HFFc6 (cell line): ENCODE results near the gene SOX5. TPM values are rescaled to one million over a fixed set of nuclear protein-coding genes. Genes with fewer than 3 reads are reported as not detected.
"Not testable (repeated sequence)": the region's sequence is repeated elsewhere in the genome, so short reads cannot be mapped to it uniquely, and the experiment has no call there.

Experiments
- DNase-seq: peaks from one replicate; pipeline ENCODE4 v3.0.0-alpha.2; 2018
- H3K27ac Mint-ChIP-seq: 2 replicates; pipeline ENCODE4 v1.8.0; 2020; ENCODE audit warnings: mild to moderate bottlenecking, mixed read lengths
- H3K27me3 Mint-ChIP-seq: 2 replicates; pipeline ENCODE4 v1.8.0; 2021; ENCODE audit warnings: mild to moderate bottlenecking, moderate library complexity, mixed read lengths; ENCODE audit not compliant: insufficient read depth
- H3K36me3 Mint-ChIP-seq: 2 replicates; pipeline ENCODE4 v1.8.0; 2021; ENCODE audit warnings: low read depth, mixed read lengths
- H3K4me1 Mint-ChIP-seq: 2 replicates; pipeline ENCODE4 v1.8.0; 2020; ENCODE audit warnings: low read depth, mixed read lengths
- H3K4me3 Mint-ChIP-seq: 2 replicates; pipeline ENCODE4 v1.8.0; 2020; ENCODE audit warnings: mild to moderate bottlenecking, moderate library complexity, mixed read lengths
- H3K9me3 Mint-ChIP-seq: 2 replicates; pipeline ENCODE4 v1.8.0; 2020; ENCODE audit warnings: mild to moderate bottlenecking, mixed read lengths
- total RNA-seq, 6 experiments: library from RNA; stranded (reverse); fragmentation: NEBNext Ultra II Directional; extraction: Animal tissue kit (Norgen Biotek cat#: 25700); gene quantifications; 2 replicates in 1 of 6; 3 replicates in 5 of 6; pipeline ENCODE4 v1.2.3, GENCODE V29; 2021
- TF ChIP-seq, protein P1 (sequence below): fragments of 200-600 bp; sonication (generic); IDR thresholded peaks from 2 replicates; pipeline ENCODE4 v1.5.0; 2021; ENCODE audit warnings: antibody characterized with exemption, mild to moderate bottlenecking

The SOX5 gene
- total RNA-seq, 6 experiments from 2014 or later: not detected

DNA sequence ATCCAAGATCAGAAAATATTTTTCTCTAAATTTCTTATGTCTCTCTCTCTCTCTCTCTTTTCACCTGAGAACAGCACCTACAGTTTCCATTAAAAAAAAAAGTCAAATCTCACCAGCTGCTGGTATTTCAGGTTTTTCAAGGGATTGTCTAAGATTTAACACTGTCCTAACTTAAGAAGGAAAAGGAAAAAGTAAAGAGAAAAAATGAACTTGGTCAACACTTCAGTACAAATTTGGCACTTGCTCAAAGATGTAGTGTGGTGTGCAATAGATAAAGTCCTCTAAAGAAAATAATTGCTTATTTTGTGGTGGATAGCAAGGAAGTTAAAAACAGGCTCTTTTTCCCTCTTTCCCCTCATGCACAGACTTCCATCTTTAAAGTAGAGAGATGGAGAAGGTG lies 416.2 kb downstream of the SOX5 start:
- no peak for DNase-seq
- Mint-ChIP-seq H3K27me3 (peaks cover 2% of the 10 kb centered on the region; the same call in 1 of the 2 replicates), H3K4me3 (no peak overlapping the region), H3K36me3 (no peaks in the 10 kb centered on the region), H3K27ac (no peak overlapping the region), H3K4me1 (no peaks in the 10 kb centered on the region), H3K9me3 (peaks cover 44% of the 10 kb centered on the region)
- TF ChIP-seq, protein P1, sequence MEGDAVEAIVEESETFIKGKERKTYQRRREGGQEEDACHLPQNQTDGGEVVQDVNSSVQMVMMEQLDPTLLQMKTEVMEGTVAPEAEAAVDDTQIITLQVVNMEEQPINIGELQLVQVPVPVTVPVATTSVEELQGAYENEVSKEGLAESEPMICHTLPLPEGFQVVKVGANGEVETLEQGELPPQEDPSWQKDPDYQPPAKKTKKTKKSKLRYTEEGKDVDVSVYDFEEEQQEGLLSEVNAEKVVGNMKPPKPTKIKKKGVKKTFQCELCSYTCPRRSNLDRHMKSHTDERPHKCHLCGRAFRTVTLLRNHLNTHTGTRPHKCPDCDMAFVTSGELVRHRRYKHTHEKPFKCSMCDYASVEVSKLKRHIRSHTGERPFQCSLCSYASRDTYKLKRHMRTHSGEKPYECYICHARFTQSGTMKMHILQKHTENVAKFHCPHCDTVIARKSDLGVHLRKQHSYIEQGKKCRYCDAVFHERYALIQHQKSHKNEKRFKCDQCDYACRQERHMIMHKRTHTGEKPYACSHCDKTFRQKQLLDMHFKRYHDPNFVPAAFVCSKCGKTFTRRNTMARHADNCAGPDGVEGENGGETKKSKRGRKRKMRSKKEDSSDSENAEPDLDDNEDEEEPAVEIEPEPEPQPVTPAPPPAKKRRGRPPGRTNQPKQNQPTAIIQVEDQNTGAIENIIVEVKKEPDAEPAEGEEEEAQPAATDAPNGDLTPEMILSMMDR: no peak

DNA sequence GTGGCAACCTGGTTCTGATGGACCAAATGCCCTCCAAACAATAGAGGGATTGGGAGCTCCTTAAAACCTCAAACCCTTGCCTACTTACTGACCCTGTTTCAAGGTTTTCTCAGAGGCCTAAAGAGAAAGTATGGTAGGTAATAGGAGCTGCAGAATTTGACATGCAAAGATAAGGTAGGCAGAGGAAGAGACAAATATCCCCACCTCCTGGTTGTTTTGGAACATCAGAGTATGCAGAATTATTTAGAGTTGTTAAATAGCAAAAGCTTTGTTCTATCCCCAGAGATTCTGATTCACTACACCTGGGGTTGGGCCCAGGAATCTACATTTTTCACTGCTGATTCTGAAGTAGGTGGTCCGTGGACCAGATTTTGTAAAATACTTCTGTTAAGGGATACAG lies 421.2 kb downstream of the SOX5 start:
- Mint-ChIP-seq H3K27ac (no peak overlapping the region), H3K4me1 (no peaks in the 10 kb centered on the region), H3K36me3 (no peaks in the 10 kb centered on the region), H3K9me3 (peaks cover 52% of the 10 kb centered on the region), H3K27me3 (peaks cover 2% of the 10 kb centered on the region; the same call in 1 of the 2 replicates), H3K4me3 (no peak overlapping the region)
- DNase-seq: no peak
- TF ChIP-seq, protein P1: no peak

DNA sequence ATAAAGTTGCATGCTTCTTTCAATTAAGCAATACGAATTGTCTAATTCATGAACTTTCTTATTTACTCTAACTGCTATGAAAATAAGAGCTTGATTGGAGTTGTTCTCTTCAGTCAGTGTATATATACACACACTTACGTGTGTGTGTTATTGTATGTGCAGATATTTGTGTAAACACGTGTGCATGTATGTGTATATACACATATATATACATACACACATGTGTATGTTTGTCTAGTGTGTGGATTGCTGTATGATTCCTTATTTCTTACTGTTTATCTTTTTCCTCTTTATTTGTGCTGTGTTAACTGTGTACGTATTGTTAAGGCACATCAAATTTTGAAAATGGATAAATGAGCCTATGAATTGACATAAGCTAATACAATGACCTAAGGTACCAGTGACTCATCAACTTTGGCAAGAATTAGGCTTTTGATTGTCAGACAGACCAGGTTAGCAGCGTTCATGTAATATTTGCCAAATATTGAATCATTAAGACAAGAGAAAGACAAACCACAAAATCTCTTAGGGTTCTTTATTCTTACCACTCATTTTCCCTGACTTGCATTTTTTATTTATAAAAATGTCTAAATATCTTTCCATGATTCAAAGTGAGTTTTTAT lies 423.9 kb downstream of the SOX5 start:
- Mint-ChIP-seq H3K4me3 (no peak overlapping the region), H3K27me3 (no peaks in the 10 kb centered on the region), H3K4me1 (no peaks in the 10 kb centered on the region), H3K9me3 (peaks cover 47% of the 10 kb centered on the region), H3K27ac (no peak overlapping the region), H3K36me3 (no peaks in the 10 kb centered on the region)
- DNase-seq: no peak
- TF ChIP-seq, protein P1: no peak

DNA sequence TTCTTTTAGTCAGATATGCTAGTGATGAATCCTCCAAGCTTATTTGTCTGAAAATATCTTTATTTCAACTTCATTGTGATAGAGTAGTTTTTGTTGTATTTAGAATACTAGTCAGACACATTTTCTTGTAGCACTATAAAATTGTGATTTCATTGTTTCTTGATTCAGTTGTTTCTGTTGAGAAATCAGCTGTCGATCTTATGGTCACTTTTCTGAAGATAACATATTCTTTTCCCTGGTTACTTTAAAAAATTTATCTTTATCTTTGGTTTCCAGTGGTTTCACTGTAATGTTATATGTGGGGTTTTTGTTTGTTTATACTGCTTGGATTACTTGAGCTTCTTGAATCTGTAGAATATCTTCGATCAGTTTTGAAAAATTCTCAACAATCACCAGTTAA lies 426.1 kb downstream of the SOX5 start:
- DNase-seq: no peak

DNA sequence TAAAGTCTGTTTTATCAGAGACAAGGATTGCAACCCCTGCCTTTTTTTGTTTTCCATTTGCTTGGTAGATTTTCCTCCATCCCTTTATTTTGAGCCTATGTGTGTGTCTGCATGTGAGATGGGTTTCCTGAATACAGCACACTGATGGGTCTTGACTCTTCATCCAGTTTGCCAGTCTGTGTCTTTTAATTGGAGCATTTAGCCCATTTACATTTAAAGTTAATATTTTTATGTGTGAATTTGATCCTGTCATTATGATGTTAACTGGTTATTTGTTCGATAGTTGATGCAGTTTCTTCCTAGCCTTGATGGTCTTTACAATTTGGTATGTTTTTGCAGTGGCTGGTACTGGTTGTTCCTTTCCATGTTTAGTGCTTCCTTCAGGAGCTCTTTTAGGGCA lies 430.0 kb downstream of the SOX5 start:
- H3K9me3 Mint-ChIP-seq: peaks cover 55% of the 10 kb centered on the region

More for the DNA sequence above, 426.1 kb downstream of the SOX5 start:
- Mint-ChIP-seq H3K27ac (no peak overlapping the region), H3K27me3 (no peaks in the 10 kb centered on the region), H3K4me3 (no peak overlapping the region), H3K36me3 (no peaks in the 10 kb centered on the region), H3K9me3 (peaks cover 65% of the 10 kb centered on the region), H3K4me1 (no peaks in the 10 kb centered on the region)
- TF ChIP-seq, protein P1: no peak

DNA sequence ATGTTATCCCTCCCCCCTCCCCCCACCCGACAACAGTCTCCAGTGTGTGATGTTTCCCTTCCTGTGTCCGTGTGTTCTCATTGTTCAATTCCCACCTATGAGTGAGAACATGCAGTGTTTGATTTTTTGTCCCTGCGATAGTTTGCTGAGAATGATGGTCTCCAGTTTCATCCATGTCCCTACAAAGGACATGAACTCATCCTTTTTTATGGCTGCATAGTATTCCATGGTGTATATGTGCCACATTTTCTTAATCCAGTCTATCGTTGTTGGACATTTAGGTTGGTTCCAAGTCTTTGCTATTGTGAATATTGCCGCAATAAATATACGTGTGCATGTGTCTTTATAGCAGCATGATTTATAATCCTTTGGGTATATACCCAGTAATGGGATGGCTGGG lies 433.7 kb downstream of the SOX5 start:
- not testable (repeated sequence) for H3K36me3 Mint-ChIP-seq, H3K4me3 Mint-ChIP-seq, H3K4me1 Mint-ChIP-seq, H3K27ac Mint-ChIP-seq, DNase-seq, H3K27me3 Mint-ChIP-seq
- H3K9me3 Mint-ChIP-seq: peaks cover 49% of the 10 kb centered on the region

More for the DNA sequence above, 430.0 kb downstream of the SOX5 start:
- DNase-seq, H3K36me3 Mint-ChIP-seq, H3K27me3 Mint-ChIP-seq, H3K4me3 Mint-ChIP-seq, H3K4me1 Mint-ChIP-seq, H3K27ac Mint-ChIP-seq: not testable (repeated sequence)
